ENCODE data around the gene RYR2. TPM values are rescaled to one million over a fixed set of nuclear protein-coding genes. Genes with fewer than 3 reads are reported as not detected.

The RYR2 gene
- total RNA-seq, 1 experiment from 2014 or later, result 0.03 TPM

DNA sequence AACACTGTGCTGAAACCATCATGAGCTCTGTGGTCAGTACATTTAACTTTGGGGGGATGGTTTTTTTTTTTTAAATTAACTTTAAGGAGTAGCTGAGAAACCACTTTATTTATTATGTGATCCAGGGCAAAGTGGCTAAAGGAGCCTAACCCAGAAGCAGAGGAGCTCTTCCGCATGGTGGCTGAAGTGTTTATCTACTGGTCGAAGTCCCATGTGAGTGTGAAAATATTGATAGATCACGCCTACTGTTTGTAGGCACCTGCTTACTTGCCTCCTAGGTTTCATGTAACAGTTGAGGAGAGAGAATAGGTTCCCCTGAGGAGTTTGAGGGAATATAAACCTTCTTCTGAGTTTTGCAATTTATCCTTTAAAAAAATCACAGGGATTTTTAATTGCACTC, 667.4 kb downstream of the RYR2 start:
- DNase-seq (ENCODE audit: low read depth, low spot score) (no peak), ATAC-seq (no peak)
- no TSS peak for BruUV-seq (replicated peaks)
- TF ChIP-seq SIN3A (IDR thresholded peaks at IDR 0.05; ENCODE audit: borderline replicate concordance, insufficient read depth, low read depth, low read length) (no peak), POLR2AphosphoS5 (IDR thresholded peaks at IDR 0.05; ENCODE audit: low read depth, low read length) (no peak)
- TF ChIP-seq, protein P1, sequence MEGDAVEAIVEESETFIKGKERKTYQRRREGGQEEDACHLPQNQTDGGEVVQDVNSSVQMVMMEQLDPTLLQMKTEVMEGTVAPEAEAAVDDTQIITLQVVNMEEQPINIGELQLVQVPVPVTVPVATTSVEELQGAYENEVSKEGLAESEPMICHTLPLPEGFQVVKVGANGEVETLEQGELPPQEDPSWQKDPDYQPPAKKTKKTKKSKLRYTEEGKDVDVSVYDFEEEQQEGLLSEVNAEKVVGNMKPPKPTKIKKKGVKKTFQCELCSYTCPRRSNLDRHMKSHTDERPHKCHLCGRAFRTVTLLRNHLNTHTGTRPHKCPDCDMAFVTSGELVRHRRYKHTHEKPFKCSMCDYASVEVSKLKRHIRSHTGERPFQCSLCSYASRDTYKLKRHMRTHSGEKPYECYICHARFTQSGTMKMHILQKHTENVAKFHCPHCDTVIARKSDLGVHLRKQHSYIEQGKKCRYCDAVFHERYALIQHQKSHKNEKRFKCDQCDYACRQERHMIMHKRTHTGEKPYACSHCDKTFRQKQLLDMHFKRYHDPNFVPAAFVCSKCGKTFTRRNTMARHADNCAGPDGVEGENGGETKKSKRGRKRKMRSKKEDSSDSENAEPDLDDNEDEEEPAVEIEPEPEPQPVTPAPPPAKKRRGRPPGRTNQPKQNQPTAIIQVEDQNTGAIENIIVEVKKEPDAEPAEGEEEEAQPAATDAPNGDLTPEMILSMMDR (IDR thresholded peaks at IDR 0.05), result no peak
- TF ChIP-seq, protein P2, sequence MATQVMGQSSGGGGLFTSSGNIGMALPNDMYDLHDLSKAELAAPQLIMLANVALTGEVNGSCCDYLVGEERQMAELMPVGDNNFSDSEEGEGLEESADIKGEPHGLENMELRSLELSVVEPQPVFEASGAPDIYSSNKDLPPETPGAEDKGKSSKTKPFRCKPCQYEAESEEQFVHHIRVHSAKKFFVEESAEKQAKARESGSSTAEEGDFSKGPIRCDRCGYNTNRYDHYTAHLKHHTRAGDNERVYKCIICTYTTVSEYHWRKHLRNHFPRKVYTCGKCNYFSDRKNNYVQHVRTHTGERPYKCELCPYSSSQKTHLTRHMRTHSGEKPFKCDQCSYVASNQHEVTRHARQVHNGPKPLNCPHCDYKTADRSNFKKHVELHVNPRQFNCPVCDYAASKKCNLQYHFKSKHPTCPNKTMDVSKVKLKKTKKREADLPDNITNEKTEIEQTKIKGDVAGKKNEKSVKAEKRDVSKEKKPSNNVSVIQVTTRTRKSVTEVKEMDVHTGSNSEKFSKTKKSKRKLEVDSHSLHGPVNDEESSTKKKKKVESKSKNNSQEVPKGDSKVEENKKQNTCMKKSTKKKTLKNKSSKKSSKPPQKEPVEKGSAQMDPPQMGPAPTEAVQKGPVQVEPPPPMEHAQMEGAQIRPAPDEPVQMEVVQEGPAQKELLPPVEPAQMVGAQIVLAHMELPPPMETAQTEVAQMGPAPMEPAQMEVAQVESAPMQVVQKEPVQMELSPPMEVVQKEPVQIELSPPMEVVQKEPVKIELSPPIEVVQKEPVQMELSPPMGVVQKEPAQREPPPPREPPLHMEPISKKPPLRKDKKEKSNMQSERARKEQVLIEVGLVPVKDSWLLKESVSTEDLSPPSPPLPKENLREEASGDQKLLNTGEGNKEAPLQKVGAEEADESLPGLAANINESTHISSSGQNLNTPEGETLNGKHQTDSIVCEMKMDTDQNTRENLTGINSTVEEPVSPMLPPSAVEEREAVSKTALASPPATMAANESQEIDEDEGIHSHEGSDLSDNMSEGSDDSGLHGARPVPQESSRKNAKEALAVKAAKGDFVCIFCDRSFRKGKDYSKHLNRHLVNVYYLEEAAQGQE (IDR thresholded peaks at IDR 0.05; ENCODE audit: insufficient read depth in 1 of 2, low read depth in 2 of 2, low read length in 1 of 2), result no peak
- POLR2A ChIA-PET, result no interaction called here
- no peak overlapping the region for H3K4me3 ChIP-seq (ENCODE audit: low read depth in 2 of 2, low read length in 2 of 2)
- no peaks in the 10 kb centered on the region for H3K9me3 ChIP-seq (ENCODE audit: control insufficient read depth, insufficient read depth, low read depth, low read length)
- H3K36me3 ChIP-seq (ENCODE audit: control insufficient read depth, insufficient read depth, low read length), result no peaks in the 10 kb centered on the region
- CTCF ChIA-PET, result no interaction called here
- in situ Hi-C loops (cut with HindIII; ENCODE audit: low pct_unique_long_range_greater_than_20kb, low sequenced_read_pairs), result no loop called here
- H3K4me1 ChIP-seq (ENCODE audit: control insufficient read depth, insufficient read depth, low read length), result no peaks in the 10 kb centered on the region
- H3K27me3 ChIP-seq (ENCODE audit: control insufficient read depth, insufficient read depth, low read length), result no peaks in the 10 kb centered on the region
- H3K27ac ChIP-seq (ENCODE audit: low read length), result no peak overlapping the region
- intact Hi-C loops (cut with micrococcal nuclease; ENCODE audit: unreplicated experiment), result no loop called here

DNA sequence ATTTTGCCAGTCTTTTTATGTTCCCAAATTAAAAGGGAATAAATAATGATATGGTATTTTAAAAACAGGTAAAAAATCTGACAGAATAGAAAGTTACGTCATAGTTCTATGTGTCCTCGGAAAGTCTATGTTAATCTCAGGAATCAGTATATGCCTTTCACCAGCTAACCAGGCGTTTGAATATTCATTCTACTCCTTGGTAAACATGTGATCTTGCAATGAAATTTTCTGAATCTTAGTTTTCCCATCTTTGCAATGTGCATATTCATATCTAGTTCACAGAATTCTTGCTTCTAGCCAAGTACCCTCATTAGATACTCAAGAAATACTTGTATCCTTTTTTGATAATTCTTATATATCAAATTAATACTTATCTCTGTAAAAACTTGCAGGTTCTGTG, 669.3 kb downstream of the RYR2 start:
- Histone ChIP-seq H3K27ac (ENCODE audit: low read length) (no peak overlapping the region), H3K4me1 (ENCODE audit: control insufficient read depth, insufficient read depth, low read length) (no peaks in the 10 kb centered on the region), H3K27me3 (ENCODE audit: control insufficient read depth, insufficient read depth, low read length) (no peaks in the 10 kb centered on the region), H3K4me3 (ENCODE audit: low read depth in 2 of 2, low read length in 2 of 2) (no peak overlapping the region), H3K9me3 (ENCODE audit: control insufficient read depth, insufficient read depth, low read depth, low read length) (no peaks in the 10 kb centered on the region), H3K36me3 (ENCODE audit: control insufficient read depth, insufficient read depth, low read length) (no peaks in the 10 kb centered on the region)
- CTCF ChIA-PET, result interaction anchor here (0.5 kb wide), 1 partner anchor 42 kb away, joined by 3 read pairs; no protein-coding TSS in a partner anchor
- intact Hi-C loops (cut with micrococcal nuclease; ENCODE audit: unreplicated experiment) (no loop called here), in situ Hi-C loops (cut with HindIII; ENCODE audit: low pct_unique_long_range_greater_than_20kb, low sequenced_read_pairs) (no loop called here)
- DNase-seq (ENCODE audit: low read depth, low spot score) (no peak), ATAC-seq (no peak)
- POLR2A ChIA-PET, result no interaction called here
- TF ChIP-seq POLR2AphosphoS5 (IDR thresholded peaks at IDR 0.05; ENCODE audit: low read depth, low read length), result no peak
- TF ChIP-seq, protein P2 (IDR thresholded peaks at IDR 0.05; ENCODE audit: insufficient read depth in 1 of 2, low read depth in 2 of 2, low read length in 1 of 2), result no peak
- TF ChIP-seq TCF7L2 (IDR thresholded peaks at IDR 0.05; ENCODE audit: low read depth, low read length), result no peak
- TF ChIP-seq, protein P1 (IDR thresholded peaks at IDR 0.05), result no peak
- no peak for TF ChIP-seq SIN3A (IDR thresholded peaks at IDR 0.05; ENCODE audit: borderline replicate concordance, insufficient read depth, low read depth, low read length)
- BruUV-seq (replicated peaks), result no TSS peak

Measured in Panc1 (cell line).